GM18508 (cell line): ENCODE measurements around the gene LGALS9.

Source experiments
- ATAC-seq: cut with Tn5 transposase; IDR thresholded peaks from one replicate; pipeline ENCODE4 v1.9.1; 2021; ENCODE audit warnings: moderate number of reproducible peaks; ENCODE audit not compliant: insufficient read depth, unreplicated experiment

LGALS9 gene

GRCh38 chr17:27602721-27603420 is 28.1 kb upstream of the LGALS9 start:
- ATAC-seq: no peak

DNA sequence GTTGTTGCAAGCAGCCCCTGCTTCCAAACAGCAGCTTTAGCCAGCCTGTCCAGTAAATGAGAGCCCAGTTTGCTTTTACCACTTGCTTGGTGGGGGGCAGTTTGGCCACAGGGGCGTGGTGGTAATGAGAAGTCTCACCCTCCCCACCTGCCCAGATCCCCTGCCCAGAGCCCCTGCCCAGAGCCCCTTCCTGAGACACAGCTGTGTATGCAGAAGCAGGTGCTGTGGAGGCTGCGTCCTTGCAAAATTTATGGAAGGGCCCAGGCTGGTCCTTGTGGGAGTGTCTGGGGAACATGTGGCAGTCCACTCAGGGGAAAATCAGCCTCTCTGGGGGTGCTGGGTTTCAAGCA is 27.6 kb upstream of the LGALS9 start:
- ATAC-seq: no peak

GRCh38 chr17:27603880-27604794 is 26.9 kb upstream of the LGALS9 start:
- ATAC-seq: no peak

- no peak for ATAC-seq
Observed at GRCh38 chr17:27605409-27605808, 25.6 kb upstream of the LGALS9 start.

GRCh38 chr17:27607521-27608091 is 23.4 kb upstream of the LGALS9 start:
- ATAC-seq: no peak

- no peak for ATAC-seq
Observed at GRCh38 chr17:27608328-27609230, 22.4 kb upstream of the LGALS9 start.

DNA sequence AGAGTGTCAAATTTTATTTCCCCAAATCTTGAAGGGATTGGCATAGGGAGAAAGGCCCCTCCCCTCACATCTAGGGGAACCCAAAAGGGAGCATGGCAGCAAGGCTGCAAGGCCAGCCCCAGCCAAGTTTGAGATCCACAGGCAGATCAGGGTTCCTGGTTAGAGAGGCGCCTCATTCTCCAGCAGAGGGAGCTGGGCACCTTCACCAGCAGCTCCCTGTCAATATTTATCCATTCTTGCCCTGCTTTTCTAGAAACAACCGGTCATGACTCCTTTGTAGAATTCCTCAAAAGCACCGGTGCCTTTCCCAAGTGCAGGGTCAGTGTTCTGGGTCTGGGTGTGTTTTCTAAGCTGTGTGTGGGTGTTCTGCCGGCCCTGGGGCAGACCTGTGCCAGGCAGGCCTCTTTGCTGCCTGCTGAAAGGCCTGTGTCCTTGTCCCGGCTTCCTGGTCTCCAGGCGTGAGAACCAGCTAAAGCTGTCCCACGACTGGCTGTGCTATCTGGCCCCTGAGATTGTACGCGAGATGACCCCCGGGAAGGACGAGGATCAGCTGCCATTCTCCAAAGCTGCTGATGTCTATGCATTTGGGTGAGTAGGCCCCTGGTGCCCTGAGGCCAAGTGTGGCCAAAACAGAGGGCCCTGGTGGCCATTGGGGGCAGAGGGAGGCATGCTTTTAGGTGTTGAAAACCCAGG is 21.2 kb upstream of the LGALS9 start:
- no peak for ATAC-seq

- no peak for ATAC-seq
Observed at GRCh38 chr17:27610304-27610677, 20.7 kb upstream of the LGALS9 start.

- no peak for ATAC-seq
Observed at GRCh38 chr17:27612160-27612770, 18.7 kb upstream of the LGALS9 start.

- no peak for ATAC-seq
Observed at GRCh38 chr17:27613433-27613832, 17.6 kb upstream of the LGALS9 start.

DNA sequence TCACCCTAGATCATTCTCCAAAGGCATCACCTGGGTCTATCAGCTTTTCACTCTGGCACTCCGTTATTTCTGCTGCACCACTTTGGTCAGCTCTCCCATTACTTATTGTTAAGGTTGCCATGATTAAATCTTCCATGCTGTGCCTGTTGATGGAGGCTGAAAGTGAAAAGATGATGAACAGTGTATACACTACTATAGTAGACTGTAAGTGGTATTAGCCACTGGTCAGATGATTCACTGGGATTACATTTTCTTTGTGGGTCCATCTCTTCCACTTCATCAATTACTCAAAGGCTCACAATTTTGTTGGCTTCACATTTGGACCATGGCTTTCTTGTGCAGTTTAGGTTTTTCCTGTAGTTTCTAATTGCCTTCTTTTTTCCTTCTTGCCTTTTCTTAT is 15.9 kb upstream of the LGALS9 start:
- no peak for ATAC-seq

DNA sequence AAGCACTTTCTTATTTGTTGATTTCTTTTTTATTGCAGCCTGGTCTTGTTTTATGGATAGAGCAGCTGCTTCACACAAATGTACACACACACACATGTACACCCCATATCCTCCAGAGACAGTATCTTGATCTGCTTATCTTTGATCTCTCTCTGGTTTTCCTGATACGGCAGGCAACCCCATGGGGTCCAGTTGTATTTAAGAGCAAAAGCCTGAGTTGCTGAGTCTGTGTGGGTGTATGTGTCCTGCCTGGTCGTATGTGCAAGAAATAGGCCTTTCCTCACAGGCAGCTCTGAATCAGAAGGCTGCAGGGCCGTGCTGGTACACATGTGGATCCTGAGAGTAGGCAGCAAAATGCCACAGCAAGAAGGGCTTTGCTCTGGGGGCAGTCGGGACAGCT is 14.6 kb upstream of the LGALS9 start:
- no peak for ATAC-seq

DNA sequence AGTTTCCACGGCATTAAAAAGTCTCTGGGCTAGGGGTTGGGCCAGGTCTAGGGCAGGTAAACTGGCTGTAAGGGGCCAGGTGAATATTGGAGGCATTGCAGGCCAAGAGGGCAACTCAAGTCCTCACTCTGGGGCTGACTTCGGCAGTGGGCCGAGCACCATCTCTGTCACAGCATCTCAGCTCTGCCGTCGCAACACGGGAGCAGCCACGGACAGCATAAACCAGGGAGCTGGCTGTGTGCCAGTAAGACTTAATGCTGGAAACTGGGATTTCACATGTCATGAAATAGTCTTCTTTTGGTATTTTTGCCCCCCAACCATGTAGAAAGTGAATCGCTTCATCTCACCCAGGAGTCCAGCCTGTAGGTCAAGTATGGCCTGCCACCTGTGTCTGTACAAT is 12.6 kb upstream of the LGALS9 start:
- ATAC-seq: no peak

DNA sequence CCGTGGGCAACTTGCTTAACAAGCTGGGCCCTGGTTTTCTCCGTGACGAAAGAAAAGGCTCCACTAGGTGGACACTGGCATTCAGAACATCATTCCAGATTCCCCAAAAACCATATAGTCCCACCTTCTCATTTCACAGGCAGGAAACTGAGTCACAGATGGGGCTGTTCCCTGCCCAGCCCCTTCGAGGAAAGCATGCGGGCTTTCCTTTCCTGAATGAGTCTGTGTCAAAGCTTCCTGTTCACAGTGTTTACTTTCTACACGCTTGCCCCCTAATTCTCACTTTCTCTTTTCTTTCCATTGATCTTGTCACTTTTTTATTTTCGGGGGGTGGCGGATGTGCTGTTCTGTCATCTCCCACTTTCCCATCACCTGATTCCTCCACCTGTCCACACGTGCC is 10.3 kb upstream of the LGALS9 start:
- ATAC-seq: no peak

- ATAC-seq: no peak
Observed at GRCh38 chr17:27621536-27621935, 9.5 kb upstream of the LGALS9 start.

- no peak for ATAC-seq
Observed at GRCh38 chr17:27621942-27622559, 8.9 kb upstream of the LGALS9 start.

DNA sequence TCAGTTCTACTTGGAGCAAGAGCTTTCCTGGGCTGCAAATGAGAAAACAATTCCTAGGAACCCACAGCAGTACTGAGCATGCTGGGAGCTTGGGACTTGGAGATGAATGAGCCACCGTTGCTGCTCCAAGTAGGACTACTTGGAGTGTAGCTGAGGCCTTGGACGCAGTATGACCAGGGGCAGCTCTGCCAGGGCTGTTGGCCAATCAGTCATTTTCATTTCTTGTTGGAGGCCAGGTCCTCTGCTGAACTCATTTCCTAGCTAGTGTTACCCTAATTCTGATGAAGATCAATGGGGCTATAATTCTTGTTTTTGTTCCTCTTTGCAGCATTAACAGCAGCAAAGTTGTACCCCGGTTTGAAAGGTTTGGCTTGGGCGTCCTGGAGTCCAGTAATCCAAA is 8.0 kb upstream of the LGALS9 start:
- ATAC-seq: no peak

- ATAC-seq: no peak
Observed at GRCh38 chr17:27623614-27624013, 7.4 kb upstream of the LGALS9 start.

GRCh38 chr17:27624539-27624938 is 6.4 kb upstream of the LGALS9 start:
- no peak for ATAC-seq
